Effector memory CD8-positive, alpha-beta T cell (primary cell): ENCODE results near the gene GALNT18.
A peak's percentile ranks its signal among the peaks of the same experiment; 100 is the strongest.

Experiments
- ATAC-seq: fragments of 150-1000 bp; cut with Tn5 transposase; replicated peaks from 2 replicates; pipeline ENCODE4 v1.10.0; 2021; ENCODE audit warnings: mild to moderate bottlenecking, moderate library complexity
- DNase-seq, 3 experiments: peaks; one replicate each; pipeline ENCODE4 v3.0.0; 2021
- H3K27ac Mint-ChIP-seq, 2 donors: one replicate each; pipeline ENCODE4 v1.8.0; 2022; ENCODE audit warnings: mild to moderate bottlenecking in 2 of 2, mixed read lengths in 2 of 2, moderate library complexity in 2 of 2
- H3K27me3 Mint-ChIP-seq, 2 donors: one replicate each; pipeline ENCODE4 v1.8.0; 2022; ENCODE audit warnings: mixed read lengths in 2 of 2
- H3K36me3 Mint-ChIP-seq: one replicate; pipeline ENCODE4 v1.8.0; 2022; ENCODE audit warnings: mild to moderate bottlenecking, moderate library complexity, mixed read lengths; ENCODE audit not compliant: insufficient read depth
- H3K4me1 Mint-ChIP-seq, 2 donors: one replicate each; pipeline ENCODE4 v1.8.0; 2022; ENCODE audit warnings: low read depth in 2 of 2, mixed read lengths in 2 of 2
- H3K4me3 Mint-ChIP-seq, 2 donors: one replicate each; pipeline ENCODE4 v1.8.0; 2022; ENCODE audit warnings: mild to moderate bottlenecking in 2 of 2, mixed read lengths in 2 of 2, moderate library complexity in 2 of 2
- H3K9me3 Mint-ChIP-seq, 2 donors: one replicate each; pipeline ENCODE4 v1.8.0; 2022; ENCODE audit warnings: mixed read lengths in 2 of 2

Gene GALNT18

DNA sequence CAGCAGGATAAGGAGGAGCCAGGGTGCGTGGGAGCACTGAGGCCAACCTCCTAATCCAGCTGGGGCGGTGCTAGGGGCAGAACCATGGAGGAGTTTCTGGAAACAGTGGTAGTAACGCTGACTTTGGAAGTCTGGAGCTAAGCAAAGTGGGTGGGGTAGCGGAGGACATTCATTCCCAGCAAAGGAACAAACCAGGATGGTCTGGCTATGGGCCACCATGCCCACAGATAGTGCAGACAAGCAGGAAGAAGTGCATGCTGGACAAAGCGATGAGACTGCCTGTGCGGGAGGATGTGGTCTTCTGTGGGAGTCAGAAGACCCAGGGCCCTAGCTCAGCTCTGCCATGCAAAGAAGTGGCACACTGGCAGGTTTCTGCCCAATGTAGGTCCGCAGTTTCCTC is 197.1 kb downstream of the GALNT18 start:
- H3K4me3 Mint-ChIP-seq: no peak overlapping the region
- no peak for DNase-seq
- H3K27me3 Mint-ChIP-seq: peaks cover 11 to 31% of the 10 kb centered on the region in 2 donors
- H3K4me1 Mint-ChIP-seq: no peaks in the 10 kb centered on the region
- no peaks in the 10 kb centered on the region for H3K36me3 Mint-ChIP-seq
- H3K27ac Mint-ChIP-seq: no peak overlapping the region
- ATAC-seq: no peak
- H3K9me3 Mint-ChIP-seq: no peaks in the 10 kb centered on the region

DNA sequence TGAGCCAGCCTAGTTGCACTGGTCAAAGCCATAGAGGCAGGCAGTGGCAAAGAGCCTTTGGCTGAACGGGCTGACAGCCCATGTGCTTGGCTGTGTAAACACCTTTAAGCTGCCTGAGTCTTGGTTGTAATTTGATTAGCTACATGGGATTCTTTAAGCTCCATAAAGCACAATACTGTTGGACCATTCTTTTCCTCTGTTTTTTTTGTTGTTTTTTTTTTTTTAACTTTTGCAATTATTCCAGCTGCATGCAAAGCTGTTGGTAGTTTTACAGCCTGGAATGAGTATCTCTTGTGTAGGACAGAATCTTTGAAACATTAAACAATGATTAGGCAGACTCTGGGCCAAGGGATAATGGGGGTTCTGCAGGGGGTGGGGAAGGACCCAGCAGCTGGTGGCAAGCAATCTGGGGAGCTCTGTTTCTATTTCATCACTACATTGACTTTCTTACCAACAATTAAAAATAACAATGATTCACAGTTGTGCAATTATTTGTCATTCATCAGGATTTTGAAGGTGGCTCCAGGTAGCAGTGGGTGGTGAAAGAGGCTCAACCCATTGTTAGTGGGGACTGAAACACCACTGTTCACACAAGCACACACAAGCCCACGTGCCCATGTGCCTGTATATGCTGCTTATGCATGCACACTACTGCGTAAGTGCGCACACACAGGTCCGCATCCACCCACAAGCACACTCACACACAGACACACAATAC is 199.2 kb downstream of the GALNT18 start:
- Mint-ChIP-seq H3K4me3 (no peak overlapping the region), H3K27me3 (peaks cover 4 to 26% of the 10 kb centered on the region in 2 donors), H3K9me3 (no peaks in the 10 kb centered on the region), H3K36me3 (no peaks in the 10 kb centered on the region), H3K27ac (peak overlapping the region in 1 of 2 donors; percentile 22), H3K4me1 (no peaks in the 10 kb centered on the region)
- no peak for ATAC-seq
- no peak for DNase-seq

DNA sequence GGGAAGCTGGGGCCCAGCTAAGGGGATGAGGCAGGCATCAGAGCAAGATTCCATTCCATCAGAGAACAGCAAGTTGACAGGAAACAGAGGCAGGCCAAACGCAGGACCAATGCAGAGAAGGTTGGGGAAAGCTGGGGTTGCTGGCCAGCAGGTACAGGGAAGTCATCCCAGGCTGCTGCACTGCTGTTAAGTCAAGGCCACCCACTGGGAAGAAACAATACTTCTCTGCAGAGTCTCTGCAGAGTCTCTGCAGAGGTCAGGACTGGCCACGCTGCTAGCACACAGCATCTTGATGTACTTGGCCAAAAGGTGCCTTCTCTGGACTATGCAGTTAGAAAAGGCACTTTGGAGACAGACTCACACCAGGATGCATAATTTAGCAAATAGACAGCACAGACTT is 200.3 kb downstream of the GALNT18 start:
- no peak for ATAC-seq
- Mint-ChIP-seq H3K27me3 (peaks cover 9 to 36% of the 10 kb centered on the region in 2 donors), H3K27ac (no peak overlapping the region), H3K9me3 (no peaks in the 10 kb centered on the region), H3K36me3 (no peaks in the 10 kb centered on the region), H3K4me1 (peaks cover 0 to under 1% of the 10 kb centered on the region in 2 donors), H3K4me3 (no peak overlapping the region)
- DNase-seq: no peak

DNA sequence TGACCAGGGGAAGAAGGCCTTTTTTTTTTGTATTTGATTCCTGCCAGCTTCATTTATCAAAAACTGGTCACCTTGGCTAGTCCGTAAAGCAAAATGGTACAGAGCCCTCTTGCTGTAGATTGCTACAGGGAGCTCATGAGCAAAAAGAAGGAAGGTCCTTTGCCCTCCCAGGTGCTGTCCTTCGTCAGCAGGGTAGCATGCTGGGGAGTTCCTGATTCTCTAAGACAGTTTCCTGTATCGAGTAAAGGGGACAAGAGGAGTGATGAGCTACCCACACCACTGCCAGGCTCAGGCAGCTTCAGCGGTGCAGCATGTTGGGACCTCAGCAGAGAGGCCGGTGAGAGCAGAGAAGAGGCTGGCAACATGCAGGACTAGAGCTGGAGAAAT is 200.9 kb downstream of the GALNT18 start:
- Mint-ChIP-seq H3K9me3 (no peaks in the 10 kb centered on the region), H3K4me1 (peaks cover 0 to 3% of the 10 kb centered on the region in 2 donors), H3K4me3 (no peak overlapping the region), H3K27me3 (peaks cover 9 to 43% of the 10 kb centered on the region in 2 donors), H3K36me3 (no peaks in the 10 kb centered on the region), H3K27ac (peak overlapping the region in 1 of 2 donors; percentile 30)
- ATAC-seq (no peak), DNase-seq (no peak)

DNA sequence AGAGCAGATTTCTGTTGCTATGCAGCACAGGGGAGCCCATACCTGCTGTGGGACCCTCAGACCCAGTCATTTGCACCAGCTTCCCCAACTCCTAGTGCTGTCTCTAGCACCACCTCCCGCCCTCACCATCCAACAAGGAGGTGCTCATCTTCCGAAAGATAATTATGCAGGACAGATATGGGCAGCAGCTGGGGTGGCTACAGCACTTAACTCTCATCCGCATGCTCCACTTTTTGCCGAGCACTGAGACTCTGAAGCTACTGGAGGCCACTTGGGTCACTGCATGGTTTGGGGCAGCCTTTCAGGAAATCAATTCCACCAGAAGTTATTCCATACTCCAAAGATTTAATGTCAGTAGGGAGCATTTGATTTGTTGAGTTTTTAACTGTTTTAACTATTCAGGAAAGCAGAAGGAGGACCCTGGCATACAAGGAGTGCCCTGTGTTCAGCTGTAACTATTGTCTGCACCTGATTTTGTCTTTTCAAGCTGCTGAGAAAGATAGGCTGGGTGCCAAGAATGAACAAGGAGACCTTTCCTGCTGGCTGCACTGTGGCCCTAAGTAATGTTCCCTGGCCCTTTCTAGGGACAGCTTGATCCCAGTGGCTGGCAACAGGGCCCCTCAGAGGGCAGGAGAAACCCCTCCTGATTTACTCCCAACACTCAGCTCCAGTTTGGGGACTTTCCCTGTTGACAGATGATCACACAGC is 201.5 kb downstream of the GALNT18 start:
- no peak overlapping the region for H3K27ac Mint-ChIP-seq
- ATAC-seq: no peak
- peaks cover 0 to 3% of the 10 kb centered on the region in 2 donors for H3K4me1 Mint-ChIP-seq
- H3K9me3 Mint-ChIP-seq: no peaks in the 10 kb centered on the region
- peaks cover 14 to 46% of the 10 kb centered on the region in 2 donors for H3K27me3 Mint-ChIP-seq
- no peak overlapping the region for H3K4me3 Mint-ChIP-seq
- no peak for DNase-seq
- no peaks in the 10 kb centered on the region for H3K36me3 Mint-ChIP-seq

DNA sequence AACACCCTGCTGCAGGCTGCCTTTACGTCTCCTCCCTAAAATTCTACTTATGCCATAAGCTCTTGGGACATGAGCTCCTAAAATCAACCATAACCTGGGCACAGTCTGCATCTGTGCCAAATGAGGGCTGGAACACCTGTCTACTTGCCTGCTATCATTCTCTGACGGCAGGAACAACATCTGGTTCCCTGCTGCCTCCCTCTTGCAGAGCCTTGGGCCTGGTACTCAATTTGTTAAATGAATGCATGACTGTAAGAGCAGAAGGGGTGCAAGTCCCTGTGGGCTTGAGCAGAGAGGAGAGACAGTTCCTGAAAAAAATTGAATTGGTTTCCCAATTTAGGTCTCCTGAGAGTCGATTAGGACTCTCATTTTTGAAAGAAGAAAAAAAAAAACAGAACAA is 202.1 kb downstream of the GALNT18 start:
- peaks cover 0 to 3% of the 10 kb centered on the region in 2 donors for H3K4me1 Mint-ChIP-seq
- DNase-seq: no peak
- ATAC-seq: no peak

DNA sequence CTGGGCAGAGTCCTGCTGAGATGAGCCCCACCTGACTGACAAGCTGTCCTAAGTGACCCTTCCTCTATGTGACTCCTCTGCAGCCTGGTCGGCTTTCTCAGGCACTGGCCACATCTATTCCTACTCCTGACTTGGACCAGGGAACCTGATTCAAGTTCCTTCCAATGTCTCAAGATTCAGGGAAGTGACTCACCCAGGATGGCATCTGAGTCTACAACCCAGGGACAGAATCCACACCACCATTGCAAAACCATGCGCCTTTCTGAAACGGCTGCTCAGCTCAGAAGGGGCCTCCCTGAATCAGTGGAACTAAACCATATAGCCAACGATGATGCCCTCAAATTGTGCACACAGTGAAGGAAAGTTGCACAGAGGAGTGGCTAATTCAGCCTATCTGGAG is 204.9 kb downstream of the GALNT18 start:
- Mint-ChIP-seq H3K4me1 (peaks cover 0 to 5% of the 10 kb centered on the region in 2 donors), H3K9me3 (no peaks in the 10 kb centered on the region), H3K27ac (no peak overlapping the region), H3K36me3 (no peaks in the 10 kb centered on the region), H3K27me3 (peaks cover 18 to 62% of the 10 kb centered on the region in 2 donors), H3K4me3 (no peak overlapping the region)
- no peak for DNase-seq
- ATAC-seq: no peak

More for the DNA sequence above, 202.1 kb downstream of the GALNT18 start:
- Mint-ChIP-seq H3K4me3 (no peak overlapping the region), H3K27ac (no peak overlapping the region), H3K27me3 (peaks cover 16 to 42% of the 10 kb centered on the region in 2 donors), H3K36me3 (no peaks in the 10 kb centered on the region), H3K9me3 (no peaks in the 10 kb centered on the region)

DNA sequence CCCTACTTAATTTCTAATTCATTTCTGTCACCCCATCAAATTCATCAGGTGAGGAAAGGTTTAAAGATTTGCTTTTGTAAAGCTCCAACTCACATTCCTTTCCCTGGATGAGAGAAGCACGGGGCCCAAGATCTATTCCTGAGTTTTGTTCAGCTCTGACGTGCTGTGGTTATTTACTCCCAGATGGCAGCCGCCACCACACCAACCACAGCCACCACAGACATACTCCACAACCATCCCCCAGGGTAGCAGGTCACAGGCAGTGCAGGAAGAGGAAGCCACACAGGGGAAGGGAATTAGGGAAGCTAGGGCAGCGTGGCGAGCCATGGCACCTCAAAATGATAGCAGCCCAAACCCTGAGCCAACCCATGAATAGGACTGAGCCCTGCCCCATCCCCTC is 205.3 kb downstream of the GALNT18 start:
- Mint-ChIP-seq H3K27ac (no peak overlapping the region), H3K9me3 (no peaks in the 10 kb centered on the region), H3K4me3 (no peak overlapping the region), H3K36me3 (no peaks in the 10 kb centered on the region), H3K4me1 (peaks cover 0 to 5% of the 10 kb centered on the region in 2 donors), H3K27me3 (peaks cover 18 to 67% of the 10 kb centered on the region in 2 donors)
- ATAC-seq (no peak), DNase-seq (no peak)

DNA sequence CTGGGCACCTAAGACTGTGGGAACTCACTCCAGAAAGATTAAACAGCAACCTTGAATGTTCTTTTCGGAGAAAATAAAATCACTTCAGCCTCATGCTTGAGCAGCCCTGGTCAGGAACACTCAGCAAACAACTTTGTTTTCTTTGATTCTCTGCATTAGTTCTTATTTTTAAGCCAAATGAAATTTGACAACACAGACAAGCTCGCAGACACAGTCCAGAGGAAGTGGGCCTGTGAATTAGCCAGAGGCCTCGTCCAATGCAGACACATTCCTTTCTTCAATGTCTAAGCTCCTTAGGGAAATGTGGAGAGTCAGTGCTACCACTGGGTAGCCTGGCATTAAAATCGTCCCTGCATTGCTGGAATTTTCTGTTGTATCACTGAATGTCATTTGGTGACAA is 205.9 kb downstream of the GALNT18 start:
- Mint-ChIP-seq H3K4me1 (peaks cover 0 to 5% of the 10 kb centered on the region in 2 donors), H3K9me3 (no peaks in the 10 kb centered on the region), H3K36me3 (no peaks in the 10 kb centered on the region), H3K4me3 (no peak overlapping the region), H3K27ac (no peak overlapping the region), H3K27me3 (peaks cover 18 to 67% of the 10 kb centered on the region in 2 donors)
- ATAC-seq (no peak), DNase-seq (no peak)

DNA sequence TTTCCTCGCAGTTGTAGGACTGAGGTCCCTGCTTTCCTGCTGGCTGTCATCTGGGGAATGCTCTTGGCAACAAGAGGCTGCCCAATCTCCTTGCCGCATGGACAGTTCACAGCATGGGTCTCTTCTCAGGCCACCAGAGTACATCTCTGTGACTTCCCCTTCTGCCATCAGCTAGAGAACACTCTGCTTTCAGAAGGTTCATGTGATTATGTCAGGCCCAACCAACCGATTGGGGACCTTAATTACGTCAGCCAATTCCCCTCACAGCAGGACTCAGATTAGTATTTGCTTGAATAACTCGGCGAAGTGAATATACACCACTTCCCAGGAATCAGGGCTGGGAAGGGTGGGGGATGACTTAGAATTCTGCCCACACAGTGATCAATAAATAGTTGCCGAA is 206.8 kb downstream of the GALNT18 start:
- ATAC-seq: no peak
- DNase-seq: no peak
- Mint-ChIP-seq H3K4me1 (peaks cover 0 to 5% of the 10 kb centered on the region in 2 donors), H3K27me3 (peaks cover 22 to 72% of the 10 kb centered on the region in 2 donors), H3K36me3 (no peaks in the 10 kb centered on the region), H3K4me3 (no peak overlapping the region), H3K9me3 (no peaks in the 10 kb centered on the region), H3K27ac (no peak overlapping the region)

DNA sequence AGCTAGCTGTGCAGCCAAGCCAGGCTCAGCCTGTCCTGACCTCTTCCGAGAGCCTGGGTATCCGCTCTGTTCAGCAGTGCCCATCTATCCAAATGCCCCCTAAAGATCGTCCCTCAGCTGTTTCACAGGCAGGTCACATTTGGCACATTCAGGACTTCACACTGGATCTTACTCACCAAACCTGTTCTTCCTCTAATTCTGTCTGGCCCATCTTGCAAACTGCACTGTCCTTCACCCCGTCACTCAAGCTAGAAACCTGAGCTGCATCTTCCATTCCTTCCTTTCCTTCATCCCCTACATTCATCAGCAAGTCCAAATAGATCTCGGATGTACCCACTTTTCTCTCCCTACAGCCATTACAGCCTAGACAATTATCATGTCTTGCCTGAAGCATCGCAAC is 208.0 kb downstream of the GALNT18 start:
- Mint-ChIP-seq H3K27ac (no peak overlapping the region), H3K9me3 (no peaks in the 10 kb centered on the region), H3K27me3 (peaks cover 30 to 83% of the 10 kb centered on the region in 2 donors), H3K4me1 (peaks cover 0 to 5% of the 10 kb centered on the region in 2 donors), H3K4me3 (no peak overlapping the region), H3K36me3 (no peaks in the 10 kb centered on the region)
- ATAC-seq: no peak
- DNase-seq: no peak

DNA sequence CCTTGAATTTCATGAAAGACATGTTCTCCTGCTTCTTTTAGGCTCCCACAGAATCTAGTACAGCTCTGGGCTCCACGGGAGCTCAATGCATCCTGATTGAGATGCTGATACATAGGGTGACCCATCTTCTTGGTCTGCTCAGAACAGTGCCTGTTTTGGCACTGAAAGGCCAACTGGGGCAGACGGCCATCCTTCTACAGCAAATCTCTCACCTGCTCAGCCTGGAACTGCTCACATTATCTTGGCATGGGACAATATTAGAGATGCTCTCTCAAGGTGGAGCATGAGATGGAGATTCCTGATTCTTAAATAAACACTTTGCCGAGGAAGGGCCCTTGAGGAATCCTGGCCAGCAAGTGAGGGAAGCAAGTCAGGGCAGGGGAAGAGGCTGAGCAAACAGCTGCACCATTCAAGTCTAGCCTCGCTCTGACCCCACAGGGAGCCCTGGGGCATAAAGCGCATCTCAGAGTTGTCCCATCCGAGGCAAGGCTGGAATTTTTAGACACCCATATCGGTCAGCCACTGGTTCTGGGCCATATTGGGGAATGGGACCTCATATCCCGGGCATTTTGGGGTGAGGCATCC is 210.3 kb downstream of the GALNT18 start:
- Mint-ChIP-seq H3K27me3 (peaks cover 33 to 81% of the 10 kb centered on the region in 2 donors), H3K36me3 (no peaks in the 10 kb centered on the region), H3K4me1 (peaks cover 0 to 4% of the 10 kb centered on the region in 2 donors), H3K4me3 (no peak overlapping the region), H3K27ac (no peak overlapping the region), H3K9me3 (no peaks in the 10 kb centered on the region)
- DNase-seq: no peak
- ATAC-seq: no peak

DNA sequence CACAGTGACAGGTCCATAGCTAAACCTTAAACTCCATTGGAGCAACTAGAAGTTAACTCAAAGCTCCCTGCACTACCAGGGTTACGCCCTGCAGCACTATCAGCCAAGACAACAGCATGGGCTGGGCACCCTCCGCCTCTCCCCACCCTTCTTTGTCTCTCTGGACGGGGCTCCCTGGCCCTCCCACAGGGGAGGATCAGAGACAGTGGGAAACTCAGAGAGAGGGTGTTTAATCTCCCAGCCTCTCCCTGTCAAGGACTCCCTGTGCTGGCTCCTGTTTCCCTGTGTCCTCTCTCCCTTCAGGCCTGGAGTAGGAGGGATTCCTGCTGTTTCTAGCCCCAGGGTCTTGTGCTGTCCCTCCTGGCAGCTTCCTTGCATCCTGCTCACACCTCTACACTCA is 211.9 kb downstream of the GALNT18 start:
- no peak for DNase-seq
- no peaks in the 10 kb centered on the region for H3K9me3 Mint-ChIP-seq
- no peak overlapping the region for H3K4me3 Mint-ChIP-seq
- no peaks in the 10 kb centered on the region for H3K36me3 Mint-ChIP-seq
- H3K27ac Mint-ChIP-seq: no peak overlapping the region
- peaks cover 0 to 2% of the 10 kb centered on the region in 2 donors for H3K4me1 Mint-ChIP-seq
- no peak for ATAC-seq
- H3K27me3 Mint-ChIP-seq: peaks cover 36 to 84% of the 10 kb centered on the region in 2 donors

DNA sequence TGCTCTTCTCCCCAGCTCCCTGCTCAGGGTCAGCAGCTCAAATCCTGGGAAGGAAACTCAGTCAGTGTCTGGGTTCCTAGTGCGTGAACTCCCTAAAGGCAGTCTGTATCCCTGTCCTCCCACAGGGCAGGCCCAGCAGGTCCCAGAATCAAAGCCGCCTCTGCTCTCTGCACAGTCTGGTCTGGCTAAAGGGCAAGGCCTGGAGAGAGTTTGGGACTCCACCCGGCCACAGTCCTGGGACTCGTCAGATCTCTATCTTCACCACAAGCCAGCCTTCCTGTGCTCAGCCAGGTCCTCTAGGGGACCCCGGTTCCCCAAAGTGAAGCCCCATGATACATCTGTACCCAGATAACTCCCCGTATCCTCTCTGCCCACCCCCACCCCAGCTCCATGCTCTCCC is 212.6 kb downstream of the GALNT18 start:
- no peak overlapping the region for H3K27ac Mint-ChIP-seq
- H3K4me3 Mint-ChIP-seq: no peak overlapping the region
- no peaks in the 10 kb centered on the region for H3K36me3 Mint-ChIP-seq
- no peak for ATAC-seq
- DNase-seq: no peak
- no peaks in the 10 kb centered on the region for H3K9me3 Mint-ChIP-seq
- H3K4me1 Mint-ChIP-seq: peaks cover 0 to 2% of the 10 kb centered on the region in 2 donors
- H3K27me3 Mint-ChIP-seq: peaks cover 42 to 86% of the 10 kb centered on the region in 2 donors
